8988T (cell line): ENCODE measurements around the gene SPOCK1.
"Not testable (repeated sequence)": the region's sequence is repeated elsewhere in the genome, so short reads cannot be mapped to it uniquely, and the experiment has no call there.

Source experiments
- DNase-seq: peaks from one replicate; pipeline ENCODE4 v3.0.0; 2011

SPOCK1 gene

DNA sequence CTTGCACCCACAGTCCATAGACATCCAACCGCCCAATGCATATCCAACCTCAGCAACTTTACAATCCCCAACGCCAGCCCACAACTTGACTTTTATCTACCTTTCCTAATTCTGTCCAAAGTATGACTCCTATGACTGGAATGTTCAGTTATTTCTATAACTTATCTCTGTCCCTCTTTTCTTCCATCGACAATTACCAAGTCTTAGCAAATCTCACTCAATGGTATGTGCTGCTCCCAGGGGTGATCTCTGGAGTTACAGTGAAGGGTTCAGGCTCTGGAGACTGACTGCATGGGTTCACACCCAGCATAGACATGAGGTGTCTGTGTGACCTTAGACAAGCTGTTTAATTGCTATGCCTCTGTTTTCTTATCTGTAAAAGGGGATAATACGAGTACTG, 106.9 kb downstream of the SPOCK1 start:
- DNase-seq: no peak

DNA sequence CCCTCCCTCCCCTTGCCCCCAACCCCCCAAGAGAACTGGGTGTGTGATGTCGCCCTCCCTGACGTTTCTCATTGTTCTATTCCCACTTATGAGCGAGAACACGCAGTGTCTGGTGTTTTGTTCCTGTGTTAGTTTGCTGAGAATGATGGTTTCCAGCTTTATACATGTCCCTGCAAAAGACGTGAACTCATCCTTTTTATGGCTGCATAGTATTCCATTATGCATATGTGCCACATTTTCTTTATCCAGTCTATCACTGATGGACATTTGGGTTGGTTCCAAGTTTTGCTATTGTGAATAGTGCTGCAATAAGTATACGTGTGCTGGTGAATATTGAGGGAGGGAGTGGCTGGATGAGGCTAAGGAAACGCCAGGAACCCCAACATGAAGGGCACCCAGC, 108.1 kb downstream of the SPOCK1 start:
- DNase-seq: not testable (repeated sequence)

DNA sequence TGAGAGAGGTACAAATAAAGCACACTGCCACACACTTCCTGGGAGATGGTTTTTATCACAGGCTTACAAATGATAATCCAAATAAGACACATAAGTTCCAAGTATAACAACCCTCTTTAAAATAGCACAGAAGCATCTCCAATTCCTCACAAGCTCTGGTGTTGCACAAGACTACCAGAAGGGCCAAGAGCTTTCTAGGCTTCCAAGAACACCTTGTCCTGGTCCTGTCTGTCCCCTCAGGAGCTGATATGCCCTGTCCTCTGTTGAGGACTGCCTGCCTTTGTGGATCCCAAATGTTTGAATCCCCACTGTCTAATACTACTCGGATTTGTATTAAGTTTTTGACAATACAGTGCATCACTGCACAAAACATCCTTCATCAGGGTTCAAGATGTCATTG, 110.1 kb downstream of the SPOCK1 start:
- DNase-seq: no peak

DNA sequence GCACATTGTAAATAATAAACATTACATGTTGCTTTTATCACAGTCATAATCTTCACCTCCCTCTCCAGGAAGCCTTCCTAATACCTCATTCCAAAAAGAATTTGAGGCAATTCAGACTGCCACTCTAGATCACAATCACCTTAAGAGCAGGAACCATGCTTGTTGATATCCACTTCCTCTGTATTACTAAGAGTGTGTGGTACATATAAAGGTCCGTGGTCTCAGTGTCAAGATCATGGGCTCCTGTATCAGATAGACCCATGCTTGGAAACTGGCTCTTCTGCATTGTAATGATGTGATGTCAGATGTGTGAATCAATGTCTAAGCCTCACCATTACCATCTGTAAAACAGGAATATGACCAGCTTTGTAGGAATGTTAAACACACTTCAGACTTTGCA, 114.1 kb downstream of the SPOCK1 start:
- DNase-seq: no peak

DNA sequence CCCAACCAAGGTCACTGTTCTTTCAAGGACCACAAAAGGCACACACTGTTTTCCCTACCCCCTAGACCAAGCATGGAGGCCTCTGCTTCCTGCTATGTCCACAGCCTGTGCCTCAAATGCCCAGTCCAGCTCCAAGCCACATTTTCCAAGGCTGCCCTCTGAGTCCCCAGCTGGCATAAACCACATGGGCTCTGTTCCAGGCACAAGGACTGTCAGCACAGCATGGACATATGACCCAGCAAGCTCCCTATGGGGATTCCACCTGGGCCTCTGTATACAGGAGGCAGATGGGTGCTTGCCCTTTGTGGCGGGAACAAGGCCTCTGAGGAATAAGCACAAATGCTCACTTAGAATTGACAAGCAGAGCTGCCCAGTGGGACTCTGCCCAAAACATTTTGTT, 115.2 kb downstream of the SPOCK1 start:
- no peak for DNase-seq

DNA sequence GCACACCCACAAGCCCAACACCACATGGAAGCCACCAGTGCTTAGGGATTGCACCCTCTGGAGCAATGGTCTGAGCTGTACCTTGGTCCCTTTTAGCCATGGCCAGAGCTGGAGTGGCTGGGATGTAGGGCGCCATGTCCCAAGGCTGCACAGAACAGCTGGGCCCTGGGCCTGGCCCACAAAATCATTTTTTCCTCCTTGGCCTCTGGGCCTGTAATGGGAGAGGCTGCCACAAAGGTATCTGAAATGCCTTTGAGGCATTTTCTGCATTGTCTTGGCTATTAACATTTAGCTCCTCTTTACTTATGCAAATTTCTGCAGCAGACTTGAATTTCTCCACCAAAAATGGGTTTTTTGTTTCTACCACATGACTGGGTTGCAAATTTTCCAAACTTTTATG, 117.6 kb downstream of the SPOCK1 start:
- no peak for DNase-seq

DNA sequence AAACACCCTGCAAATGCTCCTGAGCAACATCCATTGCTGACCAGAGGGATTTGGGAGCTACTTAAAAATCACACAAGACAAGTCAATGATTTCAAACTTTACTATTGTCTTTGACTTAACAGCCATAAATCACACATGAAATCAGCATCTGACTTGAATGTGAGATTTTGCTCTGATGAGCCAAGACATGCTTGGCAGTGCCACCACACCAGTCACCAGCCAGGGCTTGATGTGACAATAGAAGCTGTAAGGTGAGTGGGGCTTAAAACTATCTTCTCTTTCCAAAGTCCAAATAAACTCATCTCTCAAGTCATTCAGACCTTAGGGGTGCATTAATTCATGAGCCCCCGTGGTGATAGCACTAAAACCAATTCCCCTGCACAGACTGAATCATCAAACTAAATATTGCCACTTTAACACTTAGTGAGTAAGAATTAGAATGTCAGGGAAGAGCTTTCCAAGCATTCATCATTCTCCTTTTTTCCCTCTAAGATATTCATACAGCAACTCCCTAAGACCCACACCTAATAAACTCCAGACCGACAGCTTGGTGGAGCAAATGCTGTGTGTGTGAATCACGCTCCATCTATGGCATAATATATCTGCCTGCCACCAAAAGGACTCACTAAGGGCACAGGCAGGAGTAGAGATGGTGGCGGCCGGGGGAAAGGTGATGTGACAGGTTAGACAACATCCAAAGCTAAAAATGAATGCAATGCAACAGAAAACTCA, 119.4 kb downstream of the SPOCK1 start:
- DNase-seq: no peak

DNA sequence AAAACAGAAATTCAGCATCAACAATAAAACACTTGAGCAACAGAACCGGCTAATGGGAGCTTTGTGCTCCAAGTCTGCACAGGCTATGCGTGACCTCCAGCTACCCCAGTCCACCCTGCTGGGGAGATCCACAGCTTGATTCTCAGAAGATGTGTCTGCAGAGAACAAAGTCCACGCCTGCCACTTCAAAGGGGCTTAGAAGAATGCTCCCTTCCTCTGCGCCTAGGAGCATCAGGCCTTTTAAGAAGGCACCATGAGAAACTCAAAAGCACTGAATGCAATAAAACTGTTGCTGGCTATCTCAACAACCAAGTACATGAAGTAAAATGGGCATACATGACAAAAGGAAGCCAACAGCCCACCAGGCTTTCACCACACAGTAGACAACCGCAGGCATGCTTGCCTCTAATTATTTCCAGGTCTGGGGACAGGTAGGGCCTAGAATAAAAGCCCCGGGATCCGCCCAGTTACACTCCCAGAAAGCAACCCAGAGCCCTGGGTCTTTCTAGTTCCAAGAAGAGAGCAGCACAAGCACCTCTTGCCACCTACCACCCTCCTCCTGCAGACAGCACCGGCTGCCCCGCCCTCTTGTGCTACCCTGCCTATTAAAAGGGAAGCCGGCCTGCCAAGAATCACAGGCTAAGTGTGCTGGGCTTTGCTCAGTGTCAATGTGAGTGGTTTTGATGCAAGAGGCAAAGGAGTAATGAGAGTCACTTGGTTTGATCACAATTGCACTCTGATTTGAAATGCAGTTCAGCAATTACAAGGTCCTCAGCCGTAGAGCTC, 123.2 kb downstream of the SPOCK1 start:
- DNase-seq: no peak

DNA sequence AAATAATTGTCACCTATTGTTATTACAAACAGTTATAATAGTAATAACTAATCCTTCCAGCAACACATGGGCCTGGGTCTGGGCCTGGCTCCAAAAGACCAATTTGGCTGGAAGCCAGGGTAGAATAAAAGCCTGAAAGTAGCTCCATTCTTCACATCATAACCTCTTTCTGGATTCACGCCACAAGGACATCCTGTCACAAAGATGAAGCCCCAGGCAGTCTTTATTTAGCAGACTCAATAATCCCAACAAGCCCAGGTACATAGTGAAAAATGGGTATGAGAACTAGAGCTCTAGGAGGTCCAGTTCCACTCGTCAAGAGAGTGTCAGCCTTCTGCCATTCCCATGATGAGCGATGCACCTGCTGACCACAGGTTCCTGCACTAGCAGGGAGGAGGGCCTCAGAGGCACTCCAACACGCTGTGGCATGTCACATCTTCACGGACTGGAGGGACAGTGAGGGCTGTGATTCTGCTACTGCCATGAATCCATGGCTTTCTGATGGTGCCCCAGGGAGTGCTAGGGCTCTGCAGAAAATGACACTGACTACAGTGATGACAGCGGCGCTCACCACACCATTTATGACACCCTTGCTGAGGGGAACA, 124.9 kb downstream of the SPOCK1 start:
- no peak for DNase-seq

DNA sequence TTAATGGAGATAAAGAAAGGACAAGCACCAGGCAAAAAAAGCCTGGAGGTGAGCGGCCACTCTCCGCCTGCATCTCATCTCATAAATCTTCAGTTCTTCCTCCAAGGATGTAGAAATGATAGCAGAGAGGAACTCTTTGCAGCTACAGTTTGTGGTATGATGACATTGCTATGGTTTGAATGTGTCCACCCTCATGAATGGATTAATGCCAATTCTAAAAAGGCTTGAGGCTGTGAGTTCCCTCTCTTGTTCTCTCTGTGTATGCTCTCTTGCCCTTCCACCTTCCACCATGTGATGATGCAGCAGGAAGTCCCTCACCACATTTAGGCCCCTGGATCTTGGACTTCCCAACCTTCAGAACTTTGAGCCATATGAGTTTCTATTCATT, 126.4 kb downstream of the SPOCK1 start:
- DNase-seq: no peak

DNA sequence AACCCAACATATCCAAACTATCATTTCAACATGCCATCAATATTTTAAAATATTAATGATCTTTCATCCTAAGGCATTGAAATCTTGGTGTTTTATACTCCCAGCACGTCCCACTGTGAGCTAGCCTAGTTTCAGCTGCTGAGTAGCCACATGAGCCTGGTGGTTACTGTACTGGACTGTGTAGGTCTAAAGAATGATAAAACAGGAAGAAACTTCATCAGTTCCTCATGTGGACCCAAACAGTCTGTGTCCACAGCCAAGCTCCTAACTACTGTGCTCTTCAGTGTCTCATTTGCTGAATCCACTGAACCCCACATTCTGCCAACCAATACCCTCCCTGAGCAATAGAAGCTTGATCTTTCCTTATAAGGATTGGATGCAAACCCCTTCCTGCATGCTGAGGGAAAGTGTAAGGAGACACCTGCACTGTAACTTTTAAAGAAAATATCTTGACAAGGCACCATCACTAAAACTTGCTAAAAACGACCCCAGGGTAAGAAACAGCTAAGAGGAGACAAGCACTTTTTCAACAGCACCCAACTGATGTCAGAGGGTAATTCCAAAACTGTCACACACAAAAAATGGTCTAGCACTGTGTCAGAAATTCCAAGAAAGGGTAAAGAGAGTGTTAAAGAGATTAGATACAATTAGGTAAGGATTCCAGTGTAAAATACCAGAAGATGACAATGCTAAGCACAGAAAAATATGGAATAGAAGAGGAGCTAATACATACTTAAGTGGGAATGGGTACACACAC, 126.9 kb downstream of the SPOCK1 start:
- no peak for DNase-seq

DNA sequence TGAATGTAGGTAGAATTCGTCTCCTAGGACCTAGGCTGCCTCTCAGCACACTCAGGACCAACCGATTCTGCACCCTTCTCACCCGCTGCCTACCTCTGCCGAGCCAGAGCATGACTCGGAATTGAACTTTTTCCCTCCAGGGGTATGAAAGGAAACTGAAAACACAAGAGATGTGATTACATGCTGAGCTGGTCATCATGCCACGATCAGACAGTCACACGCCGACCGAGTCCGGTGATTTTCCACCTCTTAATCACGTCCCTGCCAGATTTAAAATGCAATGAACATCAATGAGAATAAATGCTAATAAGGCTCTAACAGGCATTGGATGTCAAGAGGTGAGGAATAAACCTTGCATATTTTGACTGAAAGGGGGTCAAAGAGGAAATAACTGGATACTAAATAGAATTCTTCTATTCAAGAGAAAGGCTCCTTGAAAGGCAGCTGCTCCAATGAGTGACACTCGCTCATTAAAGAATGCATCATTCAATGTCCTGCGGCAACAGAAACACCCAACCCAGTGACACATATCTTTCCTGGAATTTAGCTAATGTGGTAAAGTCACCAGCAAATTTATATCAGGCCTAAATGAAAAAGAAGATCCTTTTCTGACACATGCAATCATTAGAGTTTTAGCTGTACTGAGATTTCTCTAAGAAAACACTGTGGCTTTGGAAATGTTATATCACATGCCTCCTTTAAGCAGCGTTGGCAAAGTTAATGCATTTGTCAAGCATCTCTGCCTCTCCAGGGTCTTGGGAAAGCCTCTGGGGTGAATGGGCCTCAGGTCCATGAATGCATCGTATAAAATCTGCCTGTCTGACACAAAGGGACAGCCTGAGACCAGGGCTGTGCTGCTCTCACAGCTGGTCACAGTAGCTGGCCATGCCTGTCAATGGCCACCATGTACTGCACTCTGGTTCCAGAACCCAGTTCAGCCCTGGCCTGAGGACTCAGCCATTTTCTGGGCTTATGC, 128.7 kb downstream of the SPOCK1 start:
- no peak for DNase-seq

DNA sequence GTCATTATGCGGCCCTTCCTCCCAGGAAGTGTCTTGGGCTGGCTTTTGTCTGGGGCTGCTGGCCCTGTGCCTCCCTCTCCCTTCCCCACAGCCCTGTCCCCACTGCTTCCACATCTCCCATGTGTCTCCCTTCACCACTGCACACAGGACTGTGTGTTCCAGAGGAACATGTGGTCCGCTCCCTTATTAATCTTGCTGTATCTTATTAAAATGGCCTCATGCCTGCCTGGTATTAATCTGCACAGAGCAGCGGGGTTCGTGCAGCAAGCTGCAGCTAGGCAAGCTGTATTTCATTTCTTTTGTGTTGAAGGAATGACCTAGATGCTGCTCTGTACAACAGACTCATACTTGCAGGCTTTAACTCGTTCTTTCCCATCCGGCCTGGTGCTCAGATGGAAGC, 130.5 kb downstream of the SPOCK1 start:
- DNase-seq: no peak

DNA sequence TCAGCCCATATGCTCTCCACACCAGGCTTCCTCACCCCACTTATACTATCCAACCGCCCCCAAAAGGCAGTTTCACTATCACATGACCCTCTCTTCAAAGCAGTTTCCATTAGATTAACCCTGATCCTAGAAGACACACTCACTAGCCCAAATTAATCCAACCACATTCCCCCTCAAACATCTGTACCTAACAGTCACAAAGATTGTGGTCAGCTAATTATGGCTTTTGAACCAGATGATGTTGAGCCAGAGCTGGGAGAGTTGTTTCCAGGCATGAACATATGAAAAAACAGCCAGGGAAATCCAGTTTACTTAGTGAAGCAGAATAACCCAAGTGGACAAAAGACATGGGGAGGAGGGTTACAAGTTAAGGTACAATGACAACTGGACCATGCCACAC, 131.2 kb downstream of the SPOCK1 start:
- no peak for DNase-seq

DNA sequence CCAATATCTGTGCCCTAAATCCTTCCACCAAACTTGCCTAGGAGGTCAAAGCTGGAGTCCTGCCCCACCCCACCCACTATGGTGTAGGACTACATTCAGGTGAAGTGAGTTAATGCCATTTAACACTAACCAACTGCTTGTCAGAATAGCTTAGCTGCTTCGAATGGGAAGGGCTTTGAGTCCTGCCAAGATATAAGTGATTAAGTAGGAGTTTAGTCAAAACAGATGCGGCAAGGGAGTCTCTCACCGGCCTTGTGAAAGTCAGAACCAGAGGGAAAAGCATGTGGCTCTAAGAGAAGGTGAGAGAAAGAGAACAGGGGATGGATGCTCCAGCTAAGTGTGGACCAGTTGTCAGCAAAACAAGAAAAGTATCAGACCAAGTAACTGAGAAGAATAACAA, 132.6 kb downstream of the SPOCK1 start:
- no peak for DNase-seq

DNA sequence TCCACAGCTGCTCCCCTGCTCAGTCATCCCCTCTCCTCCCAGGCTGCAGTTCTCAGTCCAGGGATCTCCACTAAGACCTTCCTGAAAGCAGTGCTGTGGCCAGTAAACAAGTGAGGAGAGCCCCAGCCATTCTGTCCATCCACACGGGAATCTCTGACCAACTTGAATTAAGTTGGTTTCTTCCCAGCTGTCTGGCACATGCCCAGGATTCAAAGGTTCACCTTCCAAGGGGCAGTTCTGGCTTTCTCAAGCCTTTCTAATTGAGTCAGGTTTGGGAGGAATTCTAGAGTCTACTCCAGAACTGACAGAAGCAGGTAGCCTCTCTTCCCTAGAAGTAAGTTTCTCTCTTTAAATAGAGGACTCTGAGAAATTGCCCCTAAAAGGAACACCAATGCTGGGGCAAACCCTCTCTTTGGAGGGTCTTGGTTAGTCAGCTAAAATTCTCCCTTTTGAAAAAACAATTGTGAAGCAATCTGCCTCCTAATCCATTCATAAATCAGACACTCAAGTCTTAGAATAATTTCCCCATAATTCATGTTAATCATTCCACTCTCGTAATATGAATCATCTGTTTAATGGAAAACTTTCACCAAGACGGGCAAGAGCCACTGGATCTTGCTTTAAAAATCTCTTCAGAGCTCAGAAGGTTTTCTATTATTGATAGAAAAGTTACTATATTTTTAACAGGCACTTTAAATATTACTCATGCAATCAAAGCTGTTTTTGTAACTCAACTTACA, 133.8 kb downstream of the SPOCK1 start:
- no peak for DNase-seq

DNA sequence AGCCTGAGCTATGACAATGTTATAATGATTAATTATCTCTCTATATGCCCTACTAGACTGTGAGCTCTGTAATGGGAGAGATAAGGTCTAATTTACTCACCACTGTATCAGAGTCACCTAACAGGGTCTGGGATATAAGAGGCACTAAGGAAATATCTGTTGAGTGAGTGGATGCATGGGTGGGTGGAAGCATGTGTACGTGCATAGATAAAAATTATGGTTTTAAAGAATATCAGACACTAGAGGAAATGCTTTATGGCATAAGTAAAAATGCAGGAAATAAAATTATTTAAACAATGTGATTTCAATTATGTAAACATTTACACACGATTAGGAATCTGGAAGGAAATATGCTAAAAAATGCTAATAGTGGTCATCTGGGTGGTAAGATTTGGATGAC, 137.8 kb downstream of the SPOCK1 start:
- DNase-seq: no peak

DNA sequence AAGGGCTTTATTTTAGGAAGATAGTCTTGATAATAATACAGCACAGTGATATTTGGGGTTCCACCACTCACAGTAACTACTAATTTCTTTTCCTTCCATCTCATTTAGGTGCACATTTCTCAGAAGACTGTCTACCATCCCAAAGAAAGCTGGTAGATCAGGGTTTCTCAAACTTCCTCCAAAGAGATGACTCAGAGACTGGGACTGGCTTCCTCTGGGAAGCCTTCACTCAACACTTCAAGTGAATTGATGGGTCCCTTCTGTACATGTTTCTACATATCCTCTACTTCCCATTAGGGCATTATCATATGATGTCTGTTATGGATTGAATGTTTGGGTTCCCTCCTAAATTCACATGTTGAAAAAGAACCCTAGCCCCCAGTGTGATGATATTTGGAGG, 138.5 kb downstream of the SPOCK1 start:
- no peak for DNase-seq

DNA sequence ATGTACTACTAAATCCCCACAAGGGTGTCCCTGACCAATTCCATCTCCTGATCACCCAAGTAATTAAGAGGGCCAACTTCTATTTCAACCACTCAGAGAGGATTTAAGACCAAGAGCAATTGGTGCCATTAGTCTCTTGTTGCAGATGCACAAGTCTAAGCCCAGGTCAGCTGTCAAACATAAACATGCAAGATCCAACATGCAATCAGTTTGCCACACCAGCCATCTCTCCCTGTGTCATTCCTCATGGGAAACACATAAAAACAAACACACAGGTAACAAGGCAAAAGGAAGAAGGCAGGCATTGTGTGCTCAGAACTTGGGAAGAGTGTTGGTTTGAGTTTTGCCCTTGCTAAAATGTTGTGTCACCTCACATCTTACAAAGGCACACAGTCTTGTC, 139.2 kb downstream of the SPOCK1 start:
- no peak for DNase-seq

DNA sequence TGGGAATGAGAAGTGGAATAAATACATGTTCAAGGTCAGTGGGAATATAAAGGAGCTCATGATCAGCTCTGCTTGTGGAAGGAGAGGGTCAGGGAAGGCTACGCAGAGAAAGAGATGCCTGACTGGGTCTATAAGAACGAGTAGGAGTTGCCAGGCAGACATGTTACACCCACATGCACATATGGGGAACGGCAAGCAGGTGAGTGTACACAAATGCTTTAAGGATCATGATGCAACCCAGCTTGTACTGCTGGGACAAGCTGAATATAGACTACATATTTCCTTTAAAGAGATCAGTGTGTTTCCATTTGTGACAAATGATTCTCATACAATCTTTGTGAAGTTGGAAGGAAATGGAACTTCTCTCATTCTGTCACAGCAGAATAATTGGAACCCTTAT, 141.7 kb downstream of the SPOCK1 start:
- DNase-seq: no peak

DNA sequence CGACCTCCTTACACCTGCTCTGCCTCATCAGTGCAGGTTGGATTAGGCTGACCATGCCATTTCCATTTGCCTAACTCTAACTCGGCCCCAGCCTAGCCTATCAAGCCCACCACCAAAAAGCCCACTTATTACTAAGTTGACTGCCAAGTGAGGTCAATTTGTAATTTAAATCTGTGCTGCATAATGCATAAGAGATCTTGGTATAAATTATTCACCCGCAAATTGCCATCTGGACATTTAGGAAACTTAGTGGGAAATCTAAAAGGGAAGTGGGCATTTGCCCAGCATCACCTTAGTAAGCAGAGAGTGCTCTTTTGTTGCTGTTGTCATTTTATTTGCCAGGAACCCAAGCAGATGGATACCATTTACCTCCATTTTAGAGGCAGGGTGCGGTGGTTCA, 143.0 kb downstream of the SPOCK1 start:
- DNase-seq: no peak

DNA sequence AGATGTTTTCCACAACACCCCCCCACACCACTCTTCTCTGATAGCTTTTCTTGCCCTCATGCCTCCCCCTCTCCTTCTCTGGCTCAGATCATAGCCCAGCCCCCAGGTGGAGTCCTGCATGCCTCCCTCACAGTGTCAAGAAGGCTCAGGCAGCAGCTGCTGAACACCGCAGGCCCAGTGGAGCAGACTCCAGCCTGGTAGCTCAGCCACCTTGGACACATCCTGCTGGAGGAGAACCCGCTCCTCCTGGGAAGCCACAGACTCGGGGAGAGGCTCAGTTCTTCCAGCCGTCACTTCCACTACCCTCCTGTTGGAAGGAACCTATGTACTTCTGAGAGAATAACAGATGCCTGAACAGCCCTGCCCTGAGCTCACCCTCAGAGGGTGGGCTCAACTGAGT, 143.4 kb downstream of the SPOCK1 start:
- no peak for DNase-seq
